ENCODE data around the gene PRR30. TPM values are rescaled to one million over a fixed set of nuclear protein-coding genes. Genes with fewer than 3 reads are reported as not detected.
"Not testable (repeated sequence)": the region's sequence is repeated elsewhere in the genome, so short reads cannot be mapped to it uniquely, and the experiment has no call there.

PRR30 gene
- total and polyA plus RNA-seq, 2 donors, result not detected

DNA sequence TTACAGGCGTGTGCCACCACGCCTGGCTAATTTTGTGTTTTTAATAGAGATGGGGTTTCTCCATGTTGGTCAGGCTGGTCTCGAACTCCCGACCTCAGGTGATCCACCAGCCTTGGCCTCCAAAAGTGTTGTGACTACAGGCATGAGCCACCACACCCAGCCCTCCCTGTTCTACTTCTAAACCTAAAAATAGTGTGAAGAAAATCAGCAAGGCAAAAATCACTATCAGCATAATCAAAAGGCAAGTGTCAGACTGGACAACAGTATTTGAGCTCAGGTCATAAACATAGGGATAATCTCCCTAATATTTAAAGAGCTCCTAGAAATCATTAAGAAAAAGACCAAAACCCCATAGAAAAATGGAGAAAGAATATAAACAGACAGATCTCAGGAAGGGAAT, 36.6 kb upstream of the PRR30 start:
- not testable (repeated sequence) for H3K4me1 ChIP-seq (ENCODE audit: control insufficient read depth in 2 of 2, insufficient read depth in 2 of 2, low read length in 2 of 2); H3K36me3 ChIP-seq (ENCODE audit: control insufficient read depth in 2 of 2, insufficient read depth in 2 of 2, low read length in 1 of 2); H3K27ac ChIP-seq (ENCODE audit: low read depth in 1 of 2, low read length in 1 of 2); H3K4me3 ChIP-seq (ENCODE audit: low read length in 2 of 2); DNase-seq (ENCODE audit: low read depth in 6 of 9, low spot score in 9 of 9); H3K9me3 ChIP-seq (ENCODE audit: control insufficient read depth in 2 of 2, insufficient read depth in 1 of 2, low read length in 1 of 2)
- peaks cover 0 to 35% of the 10 kb centered on the region in 2 donors for H3K27me3 ChIP-seq (ENCODE audit: control insufficient read depth in 2 of 2, insufficient read depth in 1 of 2, low read length in 1 of 2)
- 97% methylated on average over 4 of the region's 4 CpGs for whole genome bisulfite sequencing

DNA sequence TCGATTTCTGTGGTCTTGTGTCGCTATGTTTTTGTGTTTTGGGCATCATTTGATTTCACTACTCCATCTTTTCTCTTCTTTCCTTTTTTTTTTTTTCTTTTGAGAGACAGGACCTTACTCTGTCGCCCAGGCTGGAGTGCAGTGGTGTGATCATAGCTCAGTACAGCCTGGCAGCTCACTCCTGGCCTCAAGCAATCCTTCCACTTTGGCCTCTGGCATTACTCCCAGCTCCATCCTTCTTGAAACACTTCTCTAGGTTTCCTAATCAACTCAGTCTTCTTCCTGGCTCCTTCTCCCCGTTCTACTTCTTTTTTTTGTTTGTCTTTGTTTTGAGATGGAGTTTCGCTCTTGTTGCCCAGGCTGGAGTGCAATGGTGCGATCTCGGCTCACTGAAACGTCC, 36.1 kb upstream of the PRR30 start:
- Histone ChIP-seq H3K4me1 (ENCODE audit: control insufficient read depth in 2 of 2, insufficient read depth in 2 of 2, low read length in 2 of 2) (no peaks in the 10 kb centered on the region), H3K27ac (ENCODE audit: low read depth in 1 of 2, low read length in 1 of 2) (no peak overlapping the region), H3K9me3 (ENCODE audit: control insufficient read depth in 2 of 2, insufficient read depth in 1 of 2, low read length in 1 of 2) (peaks cover 0 to 4% of the 10 kb centered on the region in 2 donors), H3K4me3 (ENCODE audit: low read length in 2 of 2) (no peak overlapping the region), H3K27me3 (ENCODE audit: control insufficient read depth in 2 of 2, insufficient read depth in 1 of 2, low read length in 1 of 2) (peaks cover under 1 to 39% of the 10 kb centered on the region in 2 donors), H3K36me3 (ENCODE audit: control insufficient read depth in 2 of 2, insufficient read depth in 2 of 2, low read length in 1 of 2) (no peaks in the 10 kb centered on the region)
- WGBS, result 81% methylated on average over 8 of the region's 8 CpGs
- DNase-seq (ENCODE audit: low read depth in 6 of 9, low spot score in 9 of 9), result no peak

DNA sequence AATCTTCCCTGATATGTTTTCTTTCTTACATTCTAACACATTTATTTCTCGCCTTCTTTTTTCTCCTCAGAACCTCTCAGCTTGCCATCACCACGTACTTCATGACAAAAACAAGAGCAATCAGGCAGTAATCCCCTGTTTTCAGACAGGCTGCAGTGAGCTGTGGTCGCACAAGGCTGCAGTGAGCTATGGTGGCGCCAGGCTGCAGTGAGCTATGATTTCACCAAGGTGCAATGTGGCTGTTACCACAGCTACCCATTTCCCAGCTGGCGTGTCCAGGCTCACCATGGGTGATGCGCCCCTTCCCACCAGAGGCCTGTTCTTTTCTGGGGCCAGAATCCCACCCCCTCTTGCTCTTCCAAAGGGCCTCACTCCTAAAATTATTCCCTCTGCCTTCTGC, 35.4 kb upstream of the PRR30 start:
- DNase-seq (ENCODE audit: low read depth in 6 of 9, low spot score in 9 of 9), result no peak
- WGBS, result 92% methylated on average over 6 of the region's 6 CpGs
- Histone ChIP-seq H3K9me3 (ENCODE audit: control insufficient read depth in 2 of 2, insufficient read depth in 1 of 2, low read length in 1 of 2) (peaks cover 0 to 4% of the 10 kb centered on the region in 2 donors), H3K4me3 (ENCODE audit: low read length in 2 of 2) (no peak overlapping the region), H3K27me3 (ENCODE audit: control insufficient read depth in 2 of 2, insufficient read depth in 1 of 2, low read length in 1 of 2) (peaks cover 3 to 45% of the 10 kb centered on the region in 2 donors), H3K36me3 (ENCODE audit: control insufficient read depth in 2 of 2, insufficient read depth in 2 of 2, low read length in 1 of 2) (no peaks in the 10 kb centered on the region), H3K27ac (ENCODE audit: low read depth in 1 of 2, low read length in 1 of 2) (no peak overlapping the region), H3K4me1 (ENCODE audit: control insufficient read depth in 2 of 2, insufficient read depth in 2 of 2, low read length in 2 of 2) (no peaks in the 10 kb centered on the region)

DNA sequence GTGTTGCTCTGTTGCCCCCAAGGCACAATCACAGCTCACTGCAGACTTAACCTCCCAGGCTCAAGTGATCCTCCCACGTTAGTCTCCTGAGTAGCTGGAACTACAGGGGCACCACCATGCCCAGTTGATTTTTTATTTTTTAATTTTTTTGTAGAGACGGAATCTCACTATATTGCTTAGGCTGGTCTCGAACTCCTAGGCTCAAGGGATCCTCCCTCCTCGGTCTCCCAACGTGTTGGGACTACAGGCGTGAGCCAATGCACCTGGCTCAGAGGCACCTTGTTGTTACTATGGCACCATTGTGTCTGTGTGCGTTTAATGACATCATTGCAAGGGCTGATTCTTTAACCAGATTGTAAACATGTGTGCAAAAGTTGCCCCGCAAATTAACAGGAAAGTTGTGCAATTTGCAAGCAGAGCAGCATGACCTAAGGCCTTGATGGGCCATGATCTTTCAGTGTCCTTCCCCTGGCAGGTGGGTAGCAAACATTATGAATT, 32.2 kb upstream of the PRR30 start:
- no peak overlapping the region for H3K27ac ChIP-seq (ENCODE audit: low read depth in 1 of 2, low read length in 1 of 2)
- H3K4me3 ChIP-seq (ENCODE audit: low read length in 2 of 2), result no peak overlapping the region
- no peak for DNase-seq (ENCODE audit: low read depth in 6 of 9, low spot score in 9 of 9)
- peaks cover 3 to 42% of the 10 kb centered on the region in 2 donors for H3K27me3 ChIP-seq (ENCODE audit: control insufficient read depth in 2 of 2, insufficient read depth in 1 of 2, low read length in 1 of 2)
- no peaks in the 10 kb centered on the region for H3K36me3 ChIP-seq (ENCODE audit: control insufficient read depth in 2 of 2, insufficient read depth in 2 of 2, low read length in 1 of 2)
- no peaks in the 10 kb centered on the region for H3K4me1 ChIP-seq (ENCODE audit: control insufficient read depth in 2 of 2, insufficient read depth in 2 of 2, low read length in 2 of 2)
- peaks cover 0 to 4% of the 10 kb centered on the region in 2 donors for H3K9me3 ChIP-seq (ENCODE audit: control insufficient read depth in 2 of 2, insufficient read depth in 1 of 2, low read length in 1 of 2)
- WGBS, result 94% methylated on average over 8 of the region's 8 CpGs

DNA sequence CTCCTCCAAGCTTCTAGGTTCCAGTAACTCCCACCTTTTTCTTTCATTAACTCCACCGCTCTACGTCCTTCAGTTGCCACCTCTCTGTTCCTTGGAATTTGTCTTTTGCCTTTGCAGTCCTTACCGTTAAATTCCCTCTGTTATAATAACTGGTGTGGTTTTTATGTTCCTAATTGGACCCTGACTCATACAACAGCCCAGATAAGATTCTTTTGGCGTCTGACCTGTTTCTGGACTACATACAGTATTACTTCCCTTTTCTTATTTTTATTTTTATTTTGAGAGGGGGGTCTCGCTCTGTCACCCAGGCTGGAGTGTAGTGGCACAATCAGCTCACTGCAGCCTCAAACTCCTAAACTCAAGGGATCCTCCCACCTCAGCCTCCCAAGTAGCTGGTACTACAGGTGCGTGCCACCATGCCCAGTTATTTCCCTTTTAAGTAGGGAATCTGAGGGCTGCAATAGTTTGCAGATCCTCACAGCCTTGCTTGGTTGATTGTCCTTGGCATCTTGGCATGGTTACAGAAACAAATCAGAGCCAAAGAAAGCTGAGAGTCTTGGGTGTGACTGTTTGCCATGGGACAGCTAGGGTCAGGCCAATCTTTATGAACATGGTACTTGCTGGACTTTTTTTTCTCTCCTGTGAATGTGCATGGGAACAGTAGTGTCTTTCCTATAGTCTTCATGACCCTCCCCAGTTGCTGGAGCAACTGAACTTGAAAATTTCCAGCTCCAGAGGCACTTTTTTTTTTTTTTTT, 31.5 kb upstream of the PRR30 start:
- Histone ChIP-seq H3K36me3 (ENCODE audit: control insufficient read depth in 2 of 2, insufficient read depth in 2 of 2, low read length in 1 of 2) (no peaks in the 10 kb centered on the region), H3K27ac (ENCODE audit: low read depth in 1 of 2, low read length in 1 of 2) (no peak overlapping the region), H3K27me3 (ENCODE audit: control insufficient read depth in 2 of 2, insufficient read depth in 1 of 2, low read length in 1 of 2) (peaks cover 3 to 42% of the 10 kb centered on the region in 2 donors), H3K4me3 (ENCODE audit: low read length in 2 of 2) (no peak overlapping the region), H3K4me1 (ENCODE audit: control insufficient read depth in 2 of 2, insufficient read depth in 2 of 2, low read length in 2 of 2) (no peaks in the 10 kb centered on the region), H3K9me3 (ENCODE audit: control insufficient read depth in 2 of 2, insufficient read depth in 1 of 2, low read length in 1 of 2) (peaks cover 0 to 4% of the 10 kb centered on the region in 2 donors)
- no peak for DNase-seq (ENCODE audit: low read depth in 6 of 9, low spot score in 9 of 9)
- WGBS, result 78% methylated on average over 6 of the region's 6 CpGs

DNA sequence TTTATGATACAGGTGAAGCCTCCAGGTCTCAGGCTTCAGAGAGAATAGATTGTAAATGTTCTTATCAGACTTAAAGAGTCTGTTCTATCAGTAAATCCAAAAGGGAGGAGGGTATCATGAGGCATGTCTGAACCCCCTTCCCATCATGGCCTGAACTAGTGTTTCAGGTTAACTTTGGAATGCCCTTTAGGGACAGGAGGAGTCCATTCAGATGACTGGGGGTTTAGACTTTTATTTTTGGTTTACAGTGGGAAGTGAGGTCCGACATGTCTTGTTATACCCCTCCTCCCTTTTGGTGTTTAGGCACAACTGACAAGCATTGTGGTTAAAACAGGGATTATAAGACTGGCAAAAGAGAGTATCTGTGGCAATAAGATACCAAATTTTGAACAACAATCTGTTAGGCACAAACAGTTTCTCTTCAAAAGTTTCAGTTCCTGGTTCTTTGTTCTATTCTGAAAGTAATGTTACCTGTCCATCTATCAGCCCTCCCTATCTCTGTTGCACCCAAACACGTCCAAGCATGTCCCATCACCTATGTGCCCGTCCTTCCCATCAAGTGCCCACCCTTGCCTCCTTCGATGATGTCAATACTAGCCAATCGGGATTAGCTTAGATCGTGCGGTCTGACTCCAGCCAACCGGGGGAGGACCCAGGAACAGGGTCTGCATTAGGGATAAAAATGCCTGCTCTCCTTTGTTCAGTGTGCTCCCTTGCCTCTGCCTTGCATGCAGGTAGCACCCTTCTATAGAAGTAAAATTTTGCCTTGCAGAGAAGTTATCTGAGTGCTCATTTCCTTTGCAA, 26.0 kb upstream of the PRR30 start:
- Histone ChIP-seq H3K4me3 (ENCODE audit: low read length in 2 of 2) (no peak overlapping the region), H3K4me1 (ENCODE audit: control insufficient read depth in 2 of 2, insufficient read depth in 2 of 2, low read length in 2 of 2) (no peaks in the 10 kb centered on the region), H3K36me3 (ENCODE audit: control insufficient read depth in 2 of 2, insufficient read depth in 2 of 2, low read length in 1 of 2) (no peaks in the 10 kb centered on the region), H3K9me3 (ENCODE audit: control insufficient read depth in 2 of 2, insufficient read depth in 1 of 2, low read length in 1 of 2) (no peaks in the 10 kb centered on the region), H3K27me3 (ENCODE audit: control insufficient read depth in 2 of 2, insufficient read depth in 1 of 2, low read length in 1 of 2) (peaks cover under 1 to 4% of the 10 kb centered on the region in 2 donors), H3K27ac (ENCODE audit: low read depth in 1 of 2, low read length in 1 of 2) (no peak overlapping the region)
- WGBS, result 95% methylated on average over 8 of the region's 8 CpGs
- DNase-seq (ENCODE audit: low read depth in 6 of 9, low spot score in 9 of 9), result no peak

DNA sequence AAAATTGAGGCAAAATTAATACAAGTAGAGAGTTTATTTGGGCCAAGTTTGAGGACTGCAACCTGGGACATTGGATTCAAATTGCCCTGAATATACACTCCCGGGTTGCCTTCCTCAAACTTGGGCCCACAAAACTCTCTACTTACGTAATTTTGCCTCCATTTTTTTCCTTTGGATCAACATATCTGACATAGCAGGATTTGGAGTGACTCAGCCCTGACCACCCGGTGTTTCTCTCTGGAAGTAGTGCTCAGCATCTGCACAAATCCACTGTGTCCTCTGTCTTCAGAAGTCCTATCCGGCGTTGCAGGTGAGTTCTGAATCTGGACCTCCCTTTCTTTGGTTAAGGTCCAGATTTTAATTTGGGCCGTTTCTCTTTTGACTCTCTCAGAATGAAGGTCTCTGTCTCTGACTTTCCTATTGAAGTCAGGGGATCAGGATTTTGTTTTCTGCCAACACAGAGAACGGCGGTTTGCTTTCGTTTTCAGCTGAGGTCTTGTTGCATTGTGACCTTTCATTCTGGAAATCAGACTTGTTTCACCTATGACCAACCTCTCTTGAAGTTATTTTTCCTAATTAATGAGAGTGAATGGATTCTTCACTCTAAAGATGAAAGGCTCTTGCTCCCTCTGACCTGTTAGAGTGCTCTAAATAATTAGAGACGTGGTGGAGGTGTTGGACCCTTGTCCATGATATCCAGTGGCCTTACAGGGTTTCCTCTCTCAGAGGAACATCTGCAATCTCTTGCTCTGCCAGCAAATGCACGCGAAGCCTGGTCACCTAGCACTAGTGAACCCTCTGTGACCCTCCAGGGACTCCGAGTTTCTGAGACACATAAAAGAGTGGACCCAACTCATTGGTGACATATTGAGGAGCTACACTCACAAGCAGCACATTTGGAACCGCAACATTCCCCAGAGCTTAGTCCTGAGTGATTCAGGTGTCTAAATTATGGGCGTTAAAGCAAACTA, 23.2 kb upstream of the PRR30 start:
- no peak overlapping the region for H3K27ac ChIP-seq (ENCODE audit: low read depth in 1 of 2, low read length in 1 of 2)
- no peaks in the 10 kb centered on the region for H3K27me3 ChIP-seq (ENCODE audit: control insufficient read depth in 2 of 2, insufficient read depth in 1 of 2, low read length in 1 of 2)
- no peaks in the 10 kb centered on the region for H3K9me3 ChIP-seq (ENCODE audit: control insufficient read depth in 2 of 2, insufficient read depth in 1 of 2, low read length in 1 of 2)
- H3K4me3 ChIP-seq (ENCODE audit: low read length in 2 of 2), result no peak overlapping the region
- 96% methylated on average over 15 of the region's 15 CpGs for WGBS
- DNase-seq (ENCODE audit: low read depth in 6 of 9, low spot score in 9 of 9), result no peak
- no peaks in the 10 kb centered on the region for H3K4me1 ChIP-seq (ENCODE audit: control insufficient read depth in 2 of 2, insufficient read depth in 2 of 2, low read length in 2 of 2)
- no peaks in the 10 kb centered on the region for H3K36me3 ChIP-seq (ENCODE audit: control insufficient read depth in 2 of 2, insufficient read depth in 2 of 2, low read length in 1 of 2)

DNA sequence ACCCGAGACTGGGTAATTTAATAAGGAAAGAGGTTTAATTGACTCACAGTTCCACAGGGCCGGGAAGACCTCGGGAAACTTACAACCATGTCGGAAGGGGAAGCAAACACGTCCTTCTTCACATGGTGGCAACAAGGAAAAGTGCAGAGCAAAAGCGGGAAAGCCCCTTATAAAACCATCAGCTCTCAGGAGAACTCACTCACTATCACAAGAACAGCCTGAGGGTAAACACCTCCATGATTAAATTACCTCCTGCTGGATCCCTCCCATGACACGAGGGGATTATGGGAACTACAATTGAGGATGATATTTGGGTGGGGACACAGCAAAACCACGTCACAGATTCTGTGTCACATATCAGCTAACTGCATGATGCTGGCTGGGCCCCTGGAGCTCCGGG, 21.0 kb upstream of the PRR30 start:
- no peaks in the 10 kb centered on the region for H3K4me1 ChIP-seq (ENCODE audit: control insufficient read depth in 2 of 2, insufficient read depth in 2 of 2, low read length in 2 of 2)
- no peak for DNase-seq (ENCODE audit: low read depth in 6 of 9, low spot score in 9 of 9)
- no peaks in the 10 kb centered on the region for H3K9me3 ChIP-seq (ENCODE audit: control insufficient read depth in 2 of 2, insufficient read depth in 1 of 2, low read length in 1 of 2)
- H3K27ac ChIP-seq (ENCODE audit: low read depth in 1 of 2, low read length in 1 of 2), result no peak overlapping the region
- no peaks in the 10 kb centered on the region for H3K36me3 ChIP-seq (ENCODE audit: control insufficient read depth in 2 of 2, insufficient read depth in 2 of 2, low read length in 1 of 2)
- no peak overlapping the region for H3K4me3 ChIP-seq (ENCODE audit: low read length in 2 of 2)
- H3K27me3 ChIP-seq (ENCODE audit: control insufficient read depth in 2 of 2, insufficient read depth in 1 of 2, low read length in 1 of 2), result no peaks in the 10 kb centered on the region
- WGBS, result 92% methylated on average over 9 of the region's 9 CpGs
